NB4 (cell line): ENCODE measurements around the gene OR2F2.

Experiments used
- MYC ChIP-seq: IDR thresholded peaks from 2 replicates; pipeline ENCODE4 v1.6.1; 2011; ENCODE audit warnings: low read depth, low read length
- POLR2A ChIP-seq: IDR thresholded peaks from 2 replicates; pipeline ENCODE4 v1.6.1; 2011; ENCODE audit warnings: mild to moderate bottlenecking; ENCODE audit not compliant: insufficient read length; ENCODE audit errors: extremely low read depth
- TF ChIP-seq, protein P1 (sequence below): IDR thresholded peaks from one replicate; pipeline ENCODE4 v1.5.1; 2012; ENCODE audit warnings: low read depth, low read length
- TF ChIP-seq, protein P2 (sequence below): IDR thresholded peaks from 2 replicates; pipeline ENCODE4 v1.6.1; 2011; ENCODE audit warnings: low read depth, low read length

DNA sequence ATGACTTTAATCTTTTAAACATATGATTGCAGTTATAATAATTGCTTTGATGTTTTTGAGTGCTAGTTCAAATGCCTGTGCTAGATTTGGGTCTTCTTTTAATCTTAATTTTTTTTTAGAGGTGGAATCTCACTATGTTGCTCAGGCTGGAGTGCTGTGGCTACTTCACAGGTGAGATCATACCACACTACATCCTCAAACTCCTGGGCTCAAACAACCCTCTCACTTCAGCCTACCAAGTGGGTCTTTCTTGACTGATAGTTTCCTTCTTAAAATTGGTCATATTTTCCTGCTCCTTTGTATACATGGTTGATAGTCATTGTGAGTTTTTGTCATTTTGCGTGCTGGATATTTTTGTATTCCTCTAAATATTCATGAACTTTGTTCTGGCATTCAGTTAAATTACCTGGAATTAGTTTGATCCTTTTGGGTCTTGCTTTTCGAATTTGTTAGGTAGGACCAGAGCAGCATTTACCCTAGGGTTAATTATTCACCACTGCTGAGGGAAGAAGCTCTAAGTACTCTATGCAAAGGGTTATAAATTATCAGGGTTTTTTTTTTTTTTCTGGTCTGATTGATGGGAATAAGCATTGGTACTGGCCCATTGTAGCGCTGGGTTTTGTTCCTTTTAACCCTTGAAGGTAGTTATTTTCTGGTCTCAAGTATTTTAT is 21.0 kb upstream of the OR2F2 start:
- TF ChIP-seq POLR2A (no peak), MYC (no peak)
- TF ChIP-seq, protein P1, sequence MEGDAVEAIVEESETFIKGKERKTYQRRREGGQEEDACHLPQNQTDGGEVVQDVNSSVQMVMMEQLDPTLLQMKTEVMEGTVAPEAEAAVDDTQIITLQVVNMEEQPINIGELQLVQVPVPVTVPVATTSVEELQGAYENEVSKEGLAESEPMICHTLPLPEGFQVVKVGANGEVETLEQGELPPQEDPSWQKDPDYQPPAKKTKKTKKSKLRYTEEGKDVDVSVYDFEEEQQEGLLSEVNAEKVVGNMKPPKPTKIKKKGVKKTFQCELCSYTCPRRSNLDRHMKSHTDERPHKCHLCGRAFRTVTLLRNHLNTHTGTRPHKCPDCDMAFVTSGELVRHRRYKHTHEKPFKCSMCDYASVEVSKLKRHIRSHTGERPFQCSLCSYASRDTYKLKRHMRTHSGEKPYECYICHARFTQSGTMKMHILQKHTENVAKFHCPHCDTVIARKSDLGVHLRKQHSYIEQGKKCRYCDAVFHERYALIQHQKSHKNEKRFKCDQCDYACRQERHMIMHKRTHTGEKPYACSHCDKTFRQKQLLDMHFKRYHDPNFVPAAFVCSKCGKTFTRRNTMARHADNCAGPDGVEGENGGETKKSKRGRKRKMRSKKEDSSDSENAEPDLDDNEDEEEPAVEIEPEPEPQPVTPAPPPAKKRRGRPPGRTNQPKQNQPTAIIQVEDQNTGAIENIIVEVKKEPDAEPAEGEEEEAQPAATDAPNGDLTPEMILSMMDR, result no peak
- TF ChIP-seq, protein P2, sequence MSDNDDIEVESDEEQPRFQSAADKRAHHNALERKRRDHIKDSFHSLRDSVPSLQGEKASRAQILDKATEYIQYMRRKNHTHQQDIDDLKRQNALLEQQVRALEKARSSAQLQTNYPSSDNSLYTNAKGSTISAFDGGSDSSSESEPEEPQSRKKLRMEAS, result no peak
